H9 (cell line): ENCODE measurements around the gene PPCDC. TPM values are rescaled to one million over a fixed set of nuclear protein-coding genes. Genes with fewer than 3 reads are reported as not detected.

Experiments used
- DNase-seq: peaks from one replicate; pipeline ENCODE4 v3.0.0-alpha.2; 2017
- H2AFZ ChIP-seq: one replicate; pipeline ENCODE4 v1.6.1; 2013; ENCODE audit warnings: mild to moderate bottlenecking, low read length, control low read depth, moderate library complexity
- H2AK5ac ChIP-seq: 2 replicates; pipeline ENCODE4 v1.6.1; 2013; ENCODE audit warnings: low read length, control low read depth, mixed read lengths; ENCODE audit not compliant: insufficient read length
- H2BK120ac ChIP-seq: one replicate; pipeline ENCODE4 v1.6.1; 2013; ENCODE audit warnings: low read depth, mild to moderate bottlenecking, low read length, control low read depth, inconsistent platforms; ENCODE audit not compliant: poor library complexity, severe bottlenecking
- H2BK12ac ChIP-seq: 2 replicates; pipeline ENCODE4 v1.6.1; 2013; ENCODE audit warnings: low read length, control low read depth, mixed read lengths, low read depth; ENCODE audit not compliant: insufficient read length
- H2BK15ac ChIP-seq: 2 replicates; pipeline ENCODE4 v1.6.1; 2013; ENCODE audit warnings: low read depth, low read length, control low read depth
- H2BK20ac ChIP-seq: one replicate; pipeline ENCODE4 v1.6.1; 2013; ENCODE audit warnings: low read depth, mild to moderate bottlenecking, low read length, control low read depth, inconsistent platforms; ENCODE audit not compliant: poor library complexity, severe bottlenecking
- H2BK5ac ChIP-seq: 2 replicates; pipeline ENCODE4 v1.6.1; 2013; ENCODE audit warnings: low read length, control low read depth, mixed read lengths; ENCODE audit not compliant: insufficient read length
- H3K14ac ChIP-seq: 2 replicates; pipeline ENCODE4 v1.6.1; 2013; ENCODE audit warnings: low read length, control low read depth; ENCODE audit not compliant: insufficient read depth
- H3K18ac ChIP-seq: 2 replicates; pipeline ENCODE4 v1.6.1; 2013; ENCODE audit warnings: low read depth, mild to moderate bottlenecking, mixed read lengths, low read length, control low read depth; ENCODE audit not compliant: insufficient read length
- H3K23ac ChIP-seq: 2 replicates; pipeline ENCODE4 v1.6.1; 2013; ENCODE audit warnings: low read length, control low read depth, mixed read lengths, low read depth; ENCODE audit not compliant: insufficient read length
- H3K23me2 ChIP-seq: 2 replicates; pipeline ENCODE4 v1.6.1; 2013; ENCODE audit warnings: low read depth, mild to moderate bottlenecking, mixed read lengths, low read length, control low read depth; ENCODE audit not compliant: insufficient read length, poor library complexity, severe bottlenecking
- H3K27ac ChIP-seq: 2 replicates; pipeline ENCODE4 v1.5.1; 2013; ENCODE audit warnings: low read length, control low read depth, mixed read lengths, low read depth; ENCODE audit not compliant: insufficient read length
- H3K27me3 ChIP-seq: 2 replicates; pipeline ENCODE4 v1.6.1; 2013; ENCODE audit warnings: low read length, control low read depth, inconsistent platforms; ENCODE audit not compliant: insufficient read depth
- H3K4ac ChIP-seq: 2 replicates; pipeline ENCODE4 v1.6.1; 2013; ENCODE audit warnings: low read depth, mild to moderate bottlenecking, control low read depth, inconsistent platforms, low read length, moderate library complexity
- H3K4me1 ChIP-seq: 2 replicates; pipeline ENCODE4 v1.6.1; 2013; ENCODE audit warnings: low read length, control low read depth, inconsistent platforms; ENCODE audit not compliant: insufficient read depth
- H3K4me2 ChIP-seq: 2 replicates; pipeline ENCODE4 v1.6.1; 2013; ENCODE audit warnings: low read length, control low read depth, mixed read lengths; ENCODE audit not compliant: insufficient read length, insufficient read depth
- H3K56ac ChIP-seq: 2 replicates; pipeline ENCODE4 v1.6.1; 2013; ENCODE audit warnings: low read depth, mild to moderate bottlenecking, mixed read lengths, low read length, control low read depth; ENCODE audit not compliant: insufficient read length
- H3K79me1 ChIP-seq: 2 replicates; pipeline ENCODE4 v1.6.1; 2013; ENCODE audit warnings: low read depth, mild to moderate bottlenecking, moderate library complexity, low read length, control low read depth, inconsistent platforms; ENCODE audit not compliant: insufficient read depth, poor library complexity, severe bottlenecking
- H3K79me2 ChIP-seq: 2 replicates; pipeline ENCODE4 v1.6.1; 2013; ENCODE audit warnings: low read length, control low read depth, inconsistent platforms; ENCODE audit not compliant: insufficient read depth
- H3K9ac ChIP-seq: 2 replicates; pipeline ENCODE4 v1.6.1; 2013; ENCODE audit warnings: low read length, control low read depth, mixed read lengths; ENCODE audit not compliant: insufficient read length; ENCODE audit errors: extremely low read depth
- H3K9me3 ChIP-seq: one replicate; pipeline ENCODE4 v1.6.1; 2013; ENCODE audit warnings: low read depth, low read length, inconsistent platforms; ENCODE audit not compliant: control insufficient read depth
- H3T11ph ChIP-seq: one replicate; pipeline ENCODE4 v1.6.1; 2013; ENCODE audit warnings: mild to moderate bottlenecking, low read length, control low read depth, inconsistent platforms
- H4K20me1 ChIP-seq: one replicate; pipeline ENCODE4 v1.6.1; 2013; ENCODE audit not compliant: control insufficient read depth, insufficient read length, insufficient read depth
- H4K5ac ChIP-seq: 2 replicates; pipeline ENCODE4 v1.6.1; 2013; ENCODE audit warnings: low read depth, mild to moderate bottlenecking, mixed read lengths, low read length, control low read depth; ENCODE audit not compliant: insufficient read length
- H4K8ac ChIP-seq: replicated peaks from 2 replicates; pipeline ENCODE4 v1.6.1; 2013; ENCODE audit warnings: low read length, control low read depth, mixed read lengths, low read depth; ENCODE audit not compliant: insufficient read length
- H4K91ac ChIP-seq: 2 replicates; pipeline ENCODE4 v1.6.1; 2013; ENCODE audit warnings: low read depth, mild to moderate bottlenecking, moderate library complexity, mixed read lengths, low read length, control low read depth; ENCODE audit not compliant: insufficient read length
- H3K27ac Mint-ChIP-seq, 3 experiments: 2 replicates in 2 of 3; 3 replicates in 1 of 3; pipeline ENCODE4 v1.8.0; 2020 to 2021; ENCODE audit warnings: mixed read lengths in 3 of 3, mild to moderate bottlenecking in 1 of 3, moderate library complexity in 1 of 3
- H3K27me3 Mint-ChIP-seq: 2 replicates; pipeline ENCODE4 v1.8.0; 2021; ENCODE audit warnings: low read depth, mild to moderate bottlenecking, moderate library complexity, mixed read lengths
- H3K36me3 Mint-ChIP-seq, 3 experiments: 2 replicates in 2 of 3; 3 replicates in 1 of 3; pipeline ENCODE4 v1.8.0; 2020 to 2021; ENCODE audit warnings: low read depth in 3 of 3, mixed read lengths in 3 of 3; ENCODE audit not compliant: insufficient read depth in 1 of 3
- H3K4me1 Mint-ChIP-seq, 2 experiments: 2 replicates each; pipeline ENCODE4 v1.8.0; 2020; ENCODE audit warnings: mixed read lengths in 2 of 2
- H3K4me3 Mint-ChIP-seq, 2 experiments: 2 replicates in 1 of 2; 3 replicates in 1 of 2; pipeline ENCODE4 v1.8.0; 2020 to 2021; ENCODE audit warnings: mild to moderate bottlenecking in 2 of 2, mixed read lengths in 2 of 2, moderate library complexity in 1 of 2
- H3K9me3 Mint-ChIP-seq, 2 experiments: 2 replicates in 1 of 2; 3 replicates in 1 of 2; pipeline ENCODE4 v1.8.0; 2020; ENCODE audit warnings: mild to moderate bottlenecking in 2 of 2, mixed read lengths in 2 of 2, moderate library complexity in 1 of 2
- WGBS: extraction: QIAGEN DNeasy Blood & Tissue Kit; methylation state at CpG from one replicate; pipeline ENCODE4 v1.1.7; 2013; ENCODE audit warnings: missing lambda C conversion rate, low lambda C conversion rate, mixed read lengths; ENCODE audit not compliant: insufficient read length; ENCODE audit errors: extremely low coverage; 5-methylcytosine and 5-hydroxymethylcytosine counted together
- total RNA-seq: library from RNA; stranded (reverse); gene quantifications from 2 replicates; pipeline ENCODE4 v1.2.1, GENCODE V29; 2021
- TF ChIP-seq, protein P1 (sequence below): fragments of 200-600 bp; sonication (generic); conservative IDR thresholded peaks from 3 replicates; pipeline ENCODE4 v1.8.0; 2021; ENCODE audit warnings: antibody characterized with exemption, mild to moderate bottlenecking

PPCDC gene
- total RNA-seq, 1 experiment from 2014 or later: 17.6 TPM

DNA sequence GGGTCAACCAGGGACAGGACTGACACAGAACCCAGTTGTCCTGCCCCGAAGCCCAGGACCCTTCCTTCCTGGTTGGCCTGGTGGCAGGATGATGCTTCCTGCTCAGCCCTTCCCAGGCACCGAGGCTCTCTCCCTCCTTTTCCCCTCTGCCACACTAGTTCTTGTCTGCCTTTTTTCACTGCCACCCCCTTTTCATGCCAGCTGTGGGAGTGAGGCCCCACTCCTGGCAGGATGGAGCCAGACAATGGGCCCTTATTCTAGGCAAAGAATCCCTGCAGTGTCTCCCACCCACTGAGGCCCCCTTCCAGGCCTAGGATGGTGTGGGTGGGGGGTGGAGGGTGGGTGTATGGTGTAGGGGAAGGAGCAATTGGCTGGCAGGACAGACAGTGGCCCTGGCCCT is 29.2 kb upstream of the PPCDC start:
- Mint-ChIP-seq H3K36me3 (peaks cover 7 to 14% (median 13%) of the 10 kb centered on the region in 3 experiments; a peak in 6 of 7 replicates), H3K27me3 (peaks cover 38% of the 10 kb centered on the region)
- TF ChIP-seq, protein P1, sequence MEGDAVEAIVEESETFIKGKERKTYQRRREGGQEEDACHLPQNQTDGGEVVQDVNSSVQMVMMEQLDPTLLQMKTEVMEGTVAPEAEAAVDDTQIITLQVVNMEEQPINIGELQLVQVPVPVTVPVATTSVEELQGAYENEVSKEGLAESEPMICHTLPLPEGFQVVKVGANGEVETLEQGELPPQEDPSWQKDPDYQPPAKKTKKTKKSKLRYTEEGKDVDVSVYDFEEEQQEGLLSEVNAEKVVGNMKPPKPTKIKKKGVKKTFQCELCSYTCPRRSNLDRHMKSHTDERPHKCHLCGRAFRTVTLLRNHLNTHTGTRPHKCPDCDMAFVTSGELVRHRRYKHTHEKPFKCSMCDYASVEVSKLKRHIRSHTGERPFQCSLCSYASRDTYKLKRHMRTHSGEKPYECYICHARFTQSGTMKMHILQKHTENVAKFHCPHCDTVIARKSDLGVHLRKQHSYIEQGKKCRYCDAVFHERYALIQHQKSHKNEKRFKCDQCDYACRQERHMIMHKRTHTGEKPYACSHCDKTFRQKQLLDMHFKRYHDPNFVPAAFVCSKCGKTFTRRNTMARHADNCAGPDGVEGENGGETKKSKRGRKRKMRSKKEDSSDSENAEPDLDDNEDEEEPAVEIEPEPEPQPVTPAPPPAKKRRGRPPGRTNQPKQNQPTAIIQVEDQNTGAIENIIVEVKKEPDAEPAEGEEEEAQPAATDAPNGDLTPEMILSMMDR: no peak

More for the DNA sequence above, 29.2 kb upstream of the PPCDC start:
- no peak overlapping the region for H2BK5ac ChIP-seq
- H3K27ac Mint-ChIP-seq: no peak overlapping the region
- no peaks in the 10 kb centered on the region for H3K9me3 ChIP-seq
- peaks cover 2 to 4% of the 10 kb centered on the region in 2 experiments; a peak in 3 of 5 replicates for H3K9me3 Mint-ChIP-seq
- H4K8ac ChIP-seq: no peak overlapping the region
- peaks cover 8% of the 10 kb centered on the region for H3K23me2 ChIP-seq
- no peak for DNase-seq
- peaks cover 13 to 16% of the 10 kb centered on the region in 2 experiments for H3K4me1 Mint-ChIP-seq
- H4K91ac ChIP-seq: no peak overlapping the region
- H2BK20ac ChIP-seq: no peak overlapping the region
- no peak overlapping the region for H2AK5ac ChIP-seq
- H2AFZ ChIP-seq: no peak overlapping the region
- H3K4me2 ChIP-seq: no peak overlapping the region
- H2BK15ac ChIP-seq: no peak overlapping the region
- no peaks in the 10 kb centered on the region for H3K4me1 ChIP-seq
- H3K14ac ChIP-seq: no peak overlapping the region
- no peak overlapping the region for H3K18ac ChIP-seq
- H2BK12ac ChIP-seq: no peak overlapping the region
- no peaks in the 10 kb centered on the region for H4K20me1 ChIP-seq
- no peak overlapping the region for H4K5ac ChIP-seq
- H3K9ac ChIP-seq: no peak overlapping the region
- no peaks in the 10 kb centered on the region for H3K27me3 ChIP-seq
- H3K79me1 ChIP-seq: peaks cover 2% of the 10 kb centered on the region
- H3K79me2 ChIP-seq: no peaks in the 10 kb centered on the region
- no peak overlapping the region for H2BK120ac ChIP-seq
- H3K23ac ChIP-seq: no peak overlapping the region
- H3K4ac ChIP-seq: no peak overlapping the region
- no CpG with 5 or more reads among the region's 2 CpGs for WGBS
- H3K4me3 Mint-ChIP-seq: no peak overlapping the region
- no peak overlapping the region for H3K27ac ChIP-seq
- no peak overlapping the region for H3K56ac ChIP-seq
- H3T11ph ChIP-seq: no peak overlapping the region
